HCT116 (cell line): ENCODE data around the gene DMWD.

Experiments
- EZH2phosphoT487 ChIP-seq: fragments of 200-600 bp; IDR thresholded peaks from 2 replicates; pipeline ENCODE4 v1.6.1; 2018; ENCODE audit warnings: antibody characterized with exemption, borderline replicate concordance
- FOSL1 ChIP-seq: IDR thresholded peaks from 2 replicates; pipeline ENCODE4 v1.6.1; 2012; ENCODE audit warnings: low read depth
- POLR2A ChIP-seq: IDR thresholded peaks from 2 replicates; pipeline ENCODE4 v1.7.0; 2011; ENCODE audit warnings: borderline replicate concordance; ENCODE audit not compliant: insufficient read depth, insufficient read length; ENCODE audit errors: extremely low read depth
- POLR2AphosphoS5 ChIP-seq: IDR thresholded peaks from 2 replicates; pipeline ENCODE4 v1.6.1; 2011; ENCODE audit warnings: mild to moderate bottlenecking, low read depth, low read length, moderate library complexity
- RAD21 ChIP-seq: IDR thresholded peaks from 2 replicates; pipeline ENCODE4 v1.6.1; 2012; ENCODE audit warnings: low read depth, mild to moderate bottlenecking
- SP1 ChIP-seq: IDR thresholded peaks from 2 replicates; pipeline ENCODE4 v1.6.1; 2012; ENCODE audit warnings: low read depth
- SRF ChIP-seq: IDR thresholded peaks from 2 replicates; pipeline ENCODE4 v1.6.1; 2012; ENCODE audit warnings: low read depth
- YY1 ChIP-seq: IDR thresholded peaks from 2 replicates; pipeline ENCODE4 v1.6.1; 2011; ENCODE audit warnings: low read length, low read depth, moderate library complexity, mild to moderate bottlenecking; ENCODE audit not compliant: insufficient replicate concordance; ENCODE audit errors: extremely low read depth
- ZFX ChIP-seq: fragments of 450-650 bp; IDR thresholded peaks from 2 replicates; pipeline ENCODE4 v1.6.1; 2017
- ZNF274 ChIP-seq: fragments of 200-500 bp; sonication (Bioruptor generic); IDR thresholded peaks from 2 replicates; pipeline ENCODE4 v1.6.1; 2014; ENCODE audit warnings: mild to moderate bottlenecking, low read depth, low read length, inconsistent platforms
- TF ChIP-seq, protein P1 (sequence below), 3 experiments: fragments of 200-600 bp in 1 of 3; sonication (generic) in 1 of 3; IDR thresholded peaks in 2 of 3; conservative IDR thresholded peaks in 1 of 3; 2 replicates each; pipeline ENCODE4 v1.5.1; 2012 to 2017; ENCODE audit warnings: low read depth in 2 of 3, low read length in 2 of 3, antibody characterized with exemption in 1 of 3, borderline replicate concordance in 1 of 3, control low read depth in 1 of 3, mild to moderate bottlenecking in 1 of 3, mixed read lengths in 1 of 3, mixed run types in 1 of 3, moderate library complexity in 1 of 3; ENCODE audit not compliant: insufficient read depth in 1 of 3
- TF ChIP-seq, protein P2 (sequence below): IDR thresholded peaks from 2 replicates; pipeline ENCODE4 v1.6.1; 2012; ENCODE audit warnings: low read depth
- TF ChIP-seq, protein P3 (sequence below): IDR thresholded peaks from 2 replicates; pipeline ENCODE4 v1.6.1; 2012

DNA sequence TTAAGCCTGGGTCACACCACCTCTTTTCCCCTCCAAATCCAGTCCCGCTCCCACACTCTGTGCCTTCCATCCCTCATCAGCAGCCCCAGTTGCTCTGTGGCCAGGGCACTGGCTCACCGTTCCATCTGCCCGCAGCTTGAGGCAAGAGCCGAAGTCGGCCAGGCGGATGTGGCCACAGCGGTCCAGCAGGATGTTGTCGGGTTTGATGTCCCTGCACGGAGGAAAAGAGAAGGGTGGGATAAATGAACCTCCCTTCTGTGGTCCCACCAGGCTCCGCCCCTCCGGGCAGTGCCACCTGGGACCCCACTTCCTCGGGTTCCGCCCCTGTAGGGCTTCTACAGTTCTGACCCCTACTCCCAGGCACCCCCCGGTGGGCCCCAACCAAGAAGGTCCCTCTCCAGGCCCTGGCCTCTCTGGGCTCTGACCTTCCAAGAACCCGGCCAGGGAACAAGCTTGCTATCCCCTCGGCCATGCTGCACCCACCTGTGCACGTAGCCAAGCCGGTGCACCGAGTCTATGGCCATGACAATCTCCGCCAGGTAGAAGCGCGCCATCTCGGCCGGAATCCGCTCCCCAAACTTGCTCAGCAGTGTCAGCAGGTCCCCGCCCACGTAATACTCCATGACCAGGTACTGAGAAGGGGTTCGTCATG is 14.5 kb downstream of the DMWD start:
- TF ChIP-seq POLR2A: no peak
- TF ChIP-seq, protein P1, sequence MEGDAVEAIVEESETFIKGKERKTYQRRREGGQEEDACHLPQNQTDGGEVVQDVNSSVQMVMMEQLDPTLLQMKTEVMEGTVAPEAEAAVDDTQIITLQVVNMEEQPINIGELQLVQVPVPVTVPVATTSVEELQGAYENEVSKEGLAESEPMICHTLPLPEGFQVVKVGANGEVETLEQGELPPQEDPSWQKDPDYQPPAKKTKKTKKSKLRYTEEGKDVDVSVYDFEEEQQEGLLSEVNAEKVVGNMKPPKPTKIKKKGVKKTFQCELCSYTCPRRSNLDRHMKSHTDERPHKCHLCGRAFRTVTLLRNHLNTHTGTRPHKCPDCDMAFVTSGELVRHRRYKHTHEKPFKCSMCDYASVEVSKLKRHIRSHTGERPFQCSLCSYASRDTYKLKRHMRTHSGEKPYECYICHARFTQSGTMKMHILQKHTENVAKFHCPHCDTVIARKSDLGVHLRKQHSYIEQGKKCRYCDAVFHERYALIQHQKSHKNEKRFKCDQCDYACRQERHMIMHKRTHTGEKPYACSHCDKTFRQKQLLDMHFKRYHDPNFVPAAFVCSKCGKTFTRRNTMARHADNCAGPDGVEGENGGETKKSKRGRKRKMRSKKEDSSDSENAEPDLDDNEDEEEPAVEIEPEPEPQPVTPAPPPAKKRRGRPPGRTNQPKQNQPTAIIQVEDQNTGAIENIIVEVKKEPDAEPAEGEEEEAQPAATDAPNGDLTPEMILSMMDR (IDR thresholded peaks at IDR 0.05 in 2 of 3, conservative IDR thresholded peaks at IDR 0.05 in 1 of 3; ENCODE audit: borderline replicate concordance in 1 of 3, insufficient read depth in 1 of 3, low read depth in 2 of 3, low read length in 2 of 3): no peak
- no peak for TF ChIP-seq ZNF274
- TF ChIP-seq POLR2AphosphoS5: no peak
- no peak for TF ChIP-seq FOSL1
- TF ChIP-seq, protein P2, sequence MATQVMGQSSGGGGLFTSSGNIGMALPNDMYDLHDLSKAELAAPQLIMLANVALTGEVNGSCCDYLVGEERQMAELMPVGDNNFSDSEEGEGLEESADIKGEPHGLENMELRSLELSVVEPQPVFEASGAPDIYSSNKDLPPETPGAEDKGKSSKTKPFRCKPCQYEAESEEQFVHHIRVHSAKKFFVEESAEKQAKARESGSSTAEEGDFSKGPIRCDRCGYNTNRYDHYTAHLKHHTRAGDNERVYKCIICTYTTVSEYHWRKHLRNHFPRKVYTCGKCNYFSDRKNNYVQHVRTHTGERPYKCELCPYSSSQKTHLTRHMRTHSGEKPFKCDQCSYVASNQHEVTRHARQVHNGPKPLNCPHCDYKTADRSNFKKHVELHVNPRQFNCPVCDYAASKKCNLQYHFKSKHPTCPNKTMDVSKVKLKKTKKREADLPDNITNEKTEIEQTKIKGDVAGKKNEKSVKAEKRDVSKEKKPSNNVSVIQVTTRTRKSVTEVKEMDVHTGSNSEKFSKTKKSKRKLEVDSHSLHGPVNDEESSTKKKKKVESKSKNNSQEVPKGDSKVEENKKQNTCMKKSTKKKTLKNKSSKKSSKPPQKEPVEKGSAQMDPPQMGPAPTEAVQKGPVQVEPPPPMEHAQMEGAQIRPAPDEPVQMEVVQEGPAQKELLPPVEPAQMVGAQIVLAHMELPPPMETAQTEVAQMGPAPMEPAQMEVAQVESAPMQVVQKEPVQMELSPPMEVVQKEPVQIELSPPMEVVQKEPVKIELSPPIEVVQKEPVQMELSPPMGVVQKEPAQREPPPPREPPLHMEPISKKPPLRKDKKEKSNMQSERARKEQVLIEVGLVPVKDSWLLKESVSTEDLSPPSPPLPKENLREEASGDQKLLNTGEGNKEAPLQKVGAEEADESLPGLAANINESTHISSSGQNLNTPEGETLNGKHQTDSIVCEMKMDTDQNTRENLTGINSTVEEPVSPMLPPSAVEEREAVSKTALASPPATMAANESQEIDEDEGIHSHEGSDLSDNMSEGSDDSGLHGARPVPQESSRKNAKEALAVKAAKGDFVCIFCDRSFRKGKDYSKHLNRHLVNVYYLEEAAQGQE: no peak
- no peak for TF ChIP-seq RAD21
- no peak for TF ChIP-seq SP1
- no peak for TF ChIP-seq YY1
- no peak for TF ChIP-seq EZH2phosphoT487
- TF ChIP-seq SRF: no peak
- TF ChIP-seq ZFX: no peak
- TF ChIP-seq, protein P3, sequence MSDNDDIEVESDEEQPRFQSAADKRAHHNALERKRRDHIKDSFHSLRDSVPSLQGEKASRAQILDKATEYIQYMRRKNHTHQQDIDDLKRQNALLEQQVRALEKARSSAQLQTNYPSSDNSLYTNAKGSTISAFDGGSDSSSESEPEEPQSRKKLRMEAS: no peak
